Activated CD8-positive, alpha-beta memory T cell treated with anti-CD3 and anti-CD28 coated beads, Interleukin-2, amount 50 U/mL, for 24 hours (primary cell): ENCODE results near the gene TPBGL.
"Not testable (repeated sequence)": the region's sequence is repeated elsewhere in the genome, so short reads cannot be mapped to it uniquely, and the experiment has no call there.

Experiments
- DNase-seq: peaks from one replicate; pipeline ENCODE4 v3.0.0-alpha.2; 2020; ENCODE audit errors: extremely low read depth

TPBGL gene

DNA sequence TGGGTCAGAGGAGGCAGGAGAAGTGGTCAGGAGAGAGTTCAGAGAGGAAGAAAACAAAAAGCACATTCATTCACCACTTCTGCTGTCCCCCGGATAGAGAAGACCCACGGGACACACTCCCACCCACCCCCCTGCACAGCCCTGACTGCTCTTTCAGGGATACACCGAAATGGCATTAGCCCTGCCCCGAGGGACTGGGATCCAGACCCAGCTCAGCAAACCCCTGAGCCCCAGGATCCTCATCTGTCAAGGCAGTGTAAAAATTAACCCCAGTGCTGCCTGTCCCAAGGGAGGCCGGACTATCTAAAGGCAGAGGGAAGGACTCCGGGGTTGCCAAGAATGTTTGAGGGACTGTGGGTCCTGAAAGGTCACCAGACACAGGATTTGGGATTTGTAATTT is 31.2 kb downstream of the TPBGL start:
- no peak for DNase-seq

- no peak for DNase-seq
Observed at GRCh38 chr11:75272391-75272790, 31.8 kb downstream of the TPBGL start.

- DNase-seq = no peak
Observed at GRCh38 chr11:75272821-75273301, 32.3 kb downstream of the TPBGL start.

GRCh38 chr11:75273411-75274391 is 33.1 kb downstream of the TPBGL start:
- DNase-seq = no peak

- DNase-seq = not testable (repeated sequence)
Observed at GRCh38 chr11:75274716-75275115, 34.1 kb downstream of the TPBGL start.

- DNase-seq = peak; percentile 38
Observed at GRCh38 chr11:75275581-75275980, 35.0 kb downstream of the TPBGL start.

- no peak for DNase-seq
Observed at GRCh38 chr11:75276186-75276585, 35.6 kb downstream of the TPBGL start.

GRCh38 chr11:75276686-75277085 is 36.1 kb downstream of the TPBGL start:
- no peak for DNase-seq

GRCh38 chr11:75277211-75277805 is 36.7 kb downstream of the TPBGL start:
- no peak for DNase-seq

- DNase-seq = no peak
Observed at GRCh38 chr11:75277991-75278790, 37.6 kb downstream of the TPBGL start.

GRCh38 chr11:75279273-75279672 is 38.7 kb downstream of the TPBGL start:
- DNase-seq = no peak

DNA sequence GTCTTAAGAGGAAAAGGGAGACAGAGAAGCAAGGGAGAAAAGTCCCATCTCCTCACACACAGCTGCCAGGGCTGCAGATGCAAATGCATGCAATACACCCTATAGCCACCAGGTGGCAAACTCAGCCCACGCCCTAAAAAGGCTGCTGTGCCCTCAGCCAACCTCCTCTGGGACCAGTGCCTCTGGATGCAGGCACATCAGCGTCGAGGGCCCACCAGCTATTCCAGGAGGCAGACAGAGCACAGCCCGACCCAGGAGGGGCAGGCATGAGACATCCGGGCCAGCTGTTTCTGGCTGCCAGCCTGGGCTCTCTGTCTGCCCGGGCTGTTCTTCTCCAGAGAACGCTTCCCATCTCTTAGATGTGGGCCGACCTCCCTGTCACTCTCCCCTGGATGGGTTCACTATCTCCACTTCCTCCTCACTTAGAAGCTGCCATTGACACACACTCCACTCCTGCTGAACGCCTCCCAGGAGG is 39.7 kb downstream of the TPBGL start:
- peak; percentile 47 for DNase-seq

- DNase-seq = no peak
Observed at GRCh38 chr11:75280770-75281468, 40.3 kb downstream of the TPBGL start.

DNA sequence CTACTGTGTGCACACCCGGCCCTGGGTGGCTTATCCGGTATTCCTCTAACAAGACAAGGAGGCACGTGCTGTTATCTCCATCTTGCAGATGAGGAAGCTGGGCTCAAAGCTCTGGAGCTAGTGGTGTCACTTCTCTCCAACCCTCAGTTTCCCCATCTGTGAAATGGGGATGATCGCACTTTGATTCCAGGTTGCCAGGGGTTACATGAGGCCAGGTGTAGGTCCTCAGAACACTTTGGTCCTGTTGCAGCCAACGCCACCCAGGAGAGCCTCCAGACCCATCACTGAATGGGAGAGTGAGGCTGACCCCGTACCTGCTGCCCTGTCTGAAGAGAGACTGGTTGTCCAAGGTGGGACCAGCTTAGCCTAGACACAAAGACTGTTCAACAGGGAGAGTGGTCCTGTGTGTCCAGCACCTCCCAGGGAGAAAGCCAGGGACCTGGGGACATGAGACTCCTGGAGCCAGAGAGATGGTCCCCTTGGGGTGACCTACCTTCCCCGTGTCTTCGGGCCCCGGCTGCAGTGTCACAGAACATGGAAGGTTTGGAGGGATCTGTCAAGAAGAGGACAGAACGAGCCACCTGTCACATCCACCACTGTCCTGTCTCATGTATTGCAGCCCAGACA is 41.0 kb downstream of the TPBGL start:
- no peak for DNase-seq

DNA sequence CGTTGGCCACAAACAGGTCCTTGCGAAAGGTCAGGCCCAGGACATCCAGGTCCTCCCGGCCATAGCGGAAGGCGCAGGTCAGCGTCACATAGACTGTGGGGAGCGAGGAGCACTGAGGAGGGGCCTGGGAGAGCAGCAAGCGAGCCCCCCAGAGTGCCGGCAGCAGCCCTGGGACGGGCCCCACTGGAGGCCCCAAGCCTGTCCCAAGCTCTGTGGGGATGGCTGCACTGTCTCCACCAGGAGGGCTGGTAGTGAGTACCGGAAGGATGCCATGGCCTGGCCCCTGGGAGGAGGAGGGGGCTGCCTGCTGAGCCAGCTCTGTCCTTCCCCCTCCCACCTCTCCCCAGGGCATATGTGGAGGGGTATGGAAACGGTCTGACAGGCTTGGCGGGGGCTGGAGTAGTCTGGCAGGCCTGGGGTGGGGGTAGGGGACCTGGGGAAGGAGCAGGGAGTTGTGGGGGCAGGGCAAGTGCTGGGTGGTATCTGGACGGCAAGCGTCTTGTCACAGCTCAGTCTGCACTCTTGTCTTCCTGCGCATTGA is 42.9 kb downstream of the TPBGL start:
- DNase-seq = no peak

- no peak for DNase-seq
Observed at GRCh38 chr11:75285776-75286360, 45.3 kb downstream of the TPBGL start.

GRCh38 chr11:75286826-75287465 is 46.4 kb downstream of the TPBGL start:
- no peak for DNase-seq

GRCh38 chr11:75287579-75287978 is 47.0 kb downstream of the TPBGL start:
- no peak for DNase-seq

DNA sequence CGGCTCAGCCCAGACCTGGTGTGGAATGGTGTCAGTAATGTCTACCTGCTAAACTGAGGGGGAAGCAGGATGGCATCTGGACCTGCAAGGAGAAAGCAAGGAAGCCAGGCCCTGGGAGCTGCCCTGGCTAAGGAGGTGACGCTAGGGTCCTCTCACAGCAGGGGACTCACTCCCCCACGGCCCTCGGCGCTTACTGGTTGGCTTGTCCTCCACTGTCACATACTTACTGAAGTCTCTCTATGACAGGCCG is 48.9 kb downstream of the TPBGL start:
- no peak for DNase-seq

GRCh38 chr11:75289919-75290318 is 49.3 kb downstream of the TPBGL start:
- no peak for DNase-seq
